ENCODE results near the gene KIFBP. TPM values are rescaled to one million over a fixed set of nuclear protein-coding genes. Genes with fewer than 3 reads are reported as not detected.

The KIFBP gene
- total RNA-seq, 1 experiment from 2014 or later, result 26.9 TPM

- H3K4me3 ChIP-seq (replicated peaks in 1 of 2; ENCODE audit: low read depth in 1 of 2, low read length in 2 of 2), result no peak overlapping the region
- ChIA-PET POLR2A (no interaction called here), CTCF (interaction anchor here (1.5 kb wide), 1 partner anchor 85 kb away, joined by 3 read pairs; no protein-coding TSS in a partner anchor), RAD21 (ENCODE audit: low non-redundant PET in 1 of 2, low total read pairs in 2 of 2, uncharacterized antibody in 2 of 2, unreplicated experiment in 2 of 2) (no interaction called here)
- H3K9me2 ChIP-seq (ENCODE audit: insufficient read depth), result no peaks in the 10 kb centered on the region
- intact Hi-C loops (cut with micrococcal nuclease), result loop anchor here (5.0 to 10.0 kb wide), 2 partner anchors 208 to 385 kb away; no protein-coding TSS in a partner anchor
- DNase-seq (ENCODE audit: low read depth, low spot score) (no peak), ATAC-seq (no peak)
- H3K79me2 ChIP-seq (ENCODE audit: insufficient read depth, low read length), result no peaks in the 10 kb centered on the region
- no peak overlapping the region for H3K9ac ChIP-seq (ENCODE audit: low read length)
- H2AFZ ChIP-seq (ENCODE audit: low read depth, low read length, poor library complexity, severe bottlenecking), result no peak overlapping the region
- no peaks in the 10 kb centered on the region for H3K9me3 ChIP-seq (ENCODE audit: control insufficient read depth in 1 of 2, insufficient read depth in 1 of 2, low read depth in 1 of 2, low read length in 2 of 2)
- H4K20me1 ChIP-seq (ENCODE audit: insufficient read depth), result no peaks in the 10 kb centered on the region
- TF ChIP-seq ZNF274 (IDR thresholded peaks at IDR 0.05; ENCODE audit: low read depth, low read length), result no peak
- peak; percentile 28; the same call in 1 of the 2 replicates for TF ChIP-seq RAD21 (IDR thresholded peaks at IDR 0.05; ENCODE audit: low read depth)
- no peak for TF ChIP-seq MAX (IDR thresholded peaks at IDR 0.05)
- TF ChIP-seq SRF (IDR thresholded peaks at IDR 0.05; ENCODE audit: low read depth), result no peak
- TF ChIP-seq CTCF (IDR thresholded peaks at IDR 0.05 in 2 of 3, conservative IDR thresholded peaks at IDR 0.05 in 1 of 3; ENCODE audit: borderline replicate concordance in 1 of 3, insufficient read depth in 1 of 3, low read depth in 2 of 3, low read length in 2 of 3), result 0 out of 6 replicates have a peak, but pooled peaks of 1 of the 3 experiments have one; percentile 20
- H3K4me1 ChIP-seq (ENCODE audit: control insufficient read depth in 1 of 2, insufficient read depth in 2 of 2, low read length in 2 of 2), result no peaks in the 10 kb centered on the region
- no TSS peak for BruUV-seq (replicated peaks)
- no peaks in the 10 kb centered on the region for H3K27me3 ChIP-seq (ENCODE audit: insufficient read depth, low read length)
- H3K4me2 ChIP-seq (ENCODE audit: low read length), result no peak overlapping the region
- H3K27ac ChIP-seq (ENCODE audit: low read depth, low read length), result no peak overlapping the region
- H3K36me3 ChIP-seq (ENCODE audit: control insufficient read depth in 1 of 2, insufficient read depth in 2 of 2, low read length in 2 of 2), result peaks cover 5 to 14% of the 10 kb centered on the region in 2 experiments; a peak in 2 of 4 replicates
Observed at GRCh38 chr10:69007260-69007659, 18.7 kb downstream of the KIFBP start.

- CTCF ChIA-PET, result no interaction called here
- intact Hi-C loops (cut with micrococcal nuclease), result loop anchor here (5.0 to 10.0 kb wide), 2 partner anchors 205 to 383 kb away; no protein-coding TSS in a partner anchor
- POLR2A ChIA-PET, result no interaction called here
- no peaks in the 10 kb centered on the region for H3K9me3 ChIP-seq (ENCODE audit: control insufficient read depth in 1 of 2, insufficient read depth in 1 of 2, low read depth in 1 of 2, low read length in 2 of 2)
- ATAC-seq, result no peak
- no peak overlapping the region for H3K4me2 ChIP-seq (ENCODE audit: low read length)
- no peak overlapping the region for H3K9ac ChIP-seq (ENCODE audit: low read length)
- TF ChIP-seq SIN3A (IDR thresholded peaks at IDR 0.05; ENCODE audit: low read depth), result no peak
- TF ChIP-seq EZH2phosphoT487 (IDR thresholded peaks at IDR 0.05; ENCODE audit: borderline replicate concordance), result no peak
- TF ChIP-seq CTCF (IDR thresholded peaks at IDR 0.05 in 2 of 3, conservative IDR thresholded peaks at IDR 0.05 in 1 of 3; ENCODE audit: borderline replicate concordance in 1 of 3, insufficient read depth in 1 of 3, low read depth in 2 of 3, low read length in 2 of 3), result no peak
- TF ChIP-seq SRF (IDR thresholded peaks at IDR 0.05; ENCODE audit: low read depth), result no peak
- H3K36me3 ChIP-seq (ENCODE audit: control insufficient read depth in 1 of 2, insufficient read depth in 2 of 2, low read length in 2 of 2), result peaks cover 5 to 14% of the 10 kb centered on the region in 2 experiments; a peak in 2 of 4 replicates
- RAD21 ChIA-PET (ENCODE audit: low non-redundant PET in 1 of 2, low total read pairs in 2 of 2, uncharacterized antibody in 2 of 2, unreplicated experiment in 2 of 2), result no interaction called here
- no peaks in the 10 kb centered on the region for H3K4me1 ChIP-seq (ENCODE audit: control insufficient read depth in 1 of 2, insufficient read depth in 2 of 2, low read length in 2 of 2)
- no TSS peak for BruUV-seq (replicated peaks)
- no peak overlapping the region for H2AFZ ChIP-seq (ENCODE audit: low read depth, low read length, poor library complexity, severe bottlenecking)
- H4K20me1 ChIP-seq (ENCODE audit: insufficient read depth), result no peaks in the 10 kb centered on the region
- no peaks in the 10 kb centered on the region for H3K27me3 ChIP-seq (ENCODE audit: insufficient read depth, low read length)
- H3K4me3 ChIP-seq (replicated peaks in 1 of 2; ENCODE audit: low read depth in 1 of 2, low read length in 2 of 2), result no peak overlapping the region
- no peak overlapping the region for H3K27ac ChIP-seq (ENCODE audit: low read depth, low read length)
- H3K9me2 ChIP-seq (ENCODE audit: insufficient read depth), result no peaks in the 10 kb centered on the region
- no peak for DNase-seq (ENCODE audit: low read depth, low spot score)
- no peaks in the 10 kb centered on the region for H3K79me2 ChIP-seq (ENCODE audit: insufficient read depth, low read length)
Observed at GRCh38 chr10:69009360-69009759, 20.8 kb downstream of the KIFBP start.
